HG03159 (cell line): ENCODE results near the gene MCTP2.
"Not testable (repeated sequence)": the region's sequence is repeated elsewhere in the genome, so short reads cannot be mapped to it uniquely, and the experiment has no call there.

Source experiments
- ATAC-seq: cut with Tn5 transposase; IDR thresholded peaks from one replicate; pipeline ENCODE4 v1.9.1; 2021; ENCODE audit warnings: mild to moderate bottlenecking, moderate library complexity; ENCODE audit not compliant: unreplicated experiment

The MCTP2 gene

GRCh38 chr15:94445566-94446160 lies 214.3 kb downstream of the MCTP2 start:
- no peak for ATAC-seq

- ATAC-seq: no peak
Measured at GRCh38 chr15:94446441-94446840, 215.1 kb downstream of the MCTP2 start.

GRCh38 chr15:94451466-94451865 lies 220.1 kb downstream of the MCTP2 start:
- no peak for ATAC-seq

GRCh38 chr15:94453227-94453988 lies 222.0 kb downstream of the MCTP2 start:
- ATAC-seq: peak; percentile 46

- no peak for ATAC-seq
Measured at GRCh38 chr15:94455297-94455696, 223.9 kb downstream of the MCTP2 start.

GRCh38 chr15:94456226-94456625 lies 224.9 kb downstream of the MCTP2 start:
- ATAC-seq: no peak

GRCh38 chr15:94457661-94458060 lies 226.3 kb downstream of the MCTP2 start:
- no peak for ATAC-seq

- no peak for ATAC-seq
Measured at GRCh38 chr15:94460624-94461023, 229.3 kb downstream of the MCTP2 start.

GRCh38 chr15:94467034-94467433 lies 235.7 kb downstream of the MCTP2 start:
- no peak for ATAC-seq

- no peak for ATAC-seq
Measured at GRCh38 chr15:94470492-94470891, 239.1 kb downstream of the MCTP2 start.

GRCh38 chr15:94476686-94477085 lies 245.3 kb downstream of the MCTP2 start:
- ATAC-seq: no peak

GRCh38 chr15:94477913-94478553 lies 246.7 kb downstream of the MCTP2 start:
- ATAC-seq: no peak

GRCh38 chr15:94478763-94479162 lies 247.4 kb downstream of the MCTP2 start:
- peak; percentile 79 for ATAC-seq

- ATAC-seq: no peak
Measured at GRCh38 chr15:94480289-94480834, 249.0 kb downstream of the MCTP2 start.

- ATAC-seq: no peak
Measured at GRCh38 chr15:94485148-94485719, 253.9 kb downstream of the MCTP2 start.

GRCh38 chr15:94487635-94488034 lies 256.3 kb downstream of the MCTP2 start:
- no peak for ATAC-seq

GRCh38 chr15:94493176-94493575 lies 261.8 kb downstream of the MCTP2 start:
- ATAC-seq: no peak

- not testable (repeated sequence) for ATAC-seq
Measured at GRCh38 chr15:94493586-94493985, 262.2 kb downstream of the MCTP2 start.

- no peak for ATAC-seq
Measured at GRCh38 chr15:94494732-94495131, 263.4 kb downstream of the MCTP2 start.

- no peak for ATAC-seq
Measured at GRCh38 chr15:94503293-94503692, 271.9 kb downstream of the MCTP2 start.

GRCh38 chr15:94509259-94509658 lies 277.9 kb downstream of the MCTP2 start:
- ATAC-seq: no peak
